GM15510 (cell line): ENCODE measurements around the gene KAT6B.

Experiments used
- POLR2A ChIP-seq: IDR thresholded peaks from 3 replicates; pipeline ENCODE4 v1.6.1; 2011; ENCODE audit warnings: borderline replicate concordance; ENCODE audit not compliant: insufficient read length; ENCODE audit errors: extremely low read depth

KAT6B gene

GRCh38 chr10:75040576-75040975 is 214.2 kb downstream of the KAT6B start:
- no peak for TF ChIP-seq POLR2A

- TF ChIP-seq POLR2A = no peak
Observed at GRCh38 chr10:75042292-75042974, 216.0 kb downstream of the KAT6B start.

- no peak for TF ChIP-seq POLR2A
Observed at GRCh38 chr10:75043256-75044131, 217.1 kb downstream of the KAT6B start.

- TF ChIP-seq POLR2A = no peak
Observed at GRCh38 chr10:75048669-75049098, 222.3 kb downstream of the KAT6B start.

GRCh38 chr10:75049316-75050148 is 223.1 kb downstream of the KAT6B start:
- no peak for TF ChIP-seq POLR2A

GRCh38 chr10:75050149-75050919 is 223.9 kb downstream of the KAT6B start:
- TF ChIP-seq POLR2A = no peak

- no peak for TF ChIP-seq POLR2A
Observed at GRCh38 chr10:75051308-75051707, 224.9 kb downstream of the KAT6B start.

- no peak for TF ChIP-seq POLR2A
Observed at GRCh38 chr10:75057680-75058079, 231.3 kb downstream of the KAT6B start.

GRCh38 chr10:75058161-75058560 is 231.8 kb downstream of the KAT6B start:
- TF ChIP-seq POLR2A = no peak

- no peak for TF ChIP-seq POLR2A
Observed at GRCh38 chr10:75061709-75062505, 235.5 kb downstream of the KAT6B start.

- TF ChIP-seq POLR2A = no peak
Observed at GRCh38 chr10:75062506-75063299, 236.3 kb downstream of the KAT6B start.

GRCh38 chr10:75063461-75064230 is 237.2 kb downstream of the KAT6B start:
- no peak for TF ChIP-seq POLR2A
